ENCODE data around the gene IL1RAPL2.

- TF ChIP-seq CTCF (IDR thresholded peaks at IDR 0.05) (no peak), POLR2A (IDR thresholded peaks at IDR 0.05) (no peak)
Observed at GRCh38 chrX:105636667-105637066, 1070.7 kb downstream of the IL1RAPL2 start.
